ENCODE measurements around the gene SH3GL2. TPM values are rescaled to one million over a fixed set of nuclear protein-coding genes. Genes with fewer than 3 reads are reported as not detected.

SH3GL2 gene
- total RNA-seq, 1 donor from 2014 or later = not detected

GRCh38 chr9:17839776-17840175 is 260.9 kb downstream of the SH3GL2 start:
- H3K4me3 ChIP-seq = no peak overlapping the region
- peaks cover 0 to 3% of the 10 kb centered on the region in 2 donors for H3K4me1 ChIP-seq
- no peak for TF ChIP-seq CTCF (IDR thresholded peaks at IDR 0.05)
- H3K36me3 ChIP-seq = no peaks in the 10 kb centered on the region
- no peak for DNase-seq (ENCODE audit: low spot score in 2 of 2)
- no peaks in the 10 kb centered on the region for H3K9me3 ChIP-seq
- intact Hi-C loops (cut with DNase I) = no loop called here
- H3K27me3 ChIP-seq = no peaks in the 10 kb centered on the region
- H3K27ac ChIP-seq = no peak overlapping the region

- intact Hi-C loops (cut with DNase I) = no loop called here
- Histone ChIP-seq H3K4me1 (peaks cover 0 to 3% of the 10 kb centered on the region in 2 donors), H3K27me3 (no peaks in the 10 kb centered on the region), H3K27ac (no peak overlapping the region), H3K9me3 (no peaks in the 10 kb centered on the region), H3K36me3 (no peaks in the 10 kb centered on the region), H3K4me3 (no peak overlapping the region)
- TF ChIP-seq CTCF (IDR thresholded peaks at IDR 0.05) = no peak
- no peak for DNase-seq (ENCODE audit: low spot score in 2 of 2)
These were observed 264.4 kb downstream of the SH3GL2 start for GRCh38 chr9:17843236-17843635.

Measured in ascending aorta (tissue), 2 donors.